HepG2 (cell line): ENCODE measurements around the gene SLC6A9. TPM values are rescaled to one million over a fixed set of nuclear protein-coding genes. Genes with fewer than 3 reads are reported as not detected.

Source experiments
- AFF4 ChIP-seq: sonication (generic); formaldehyde crosslinking; IDR thresholded peaks from 2 replicates; pipeline ENCODE4 v1.4.0; 2020; ENCODE audit warnings: missing genetic modification reagents
- ARID2 ChIP-seq: sonication (generic); formaldehyde crosslinking; IDR thresholded peaks from 2 replicates; pipeline ENCODE4 v1.8.1; 2022; ENCODE audit warnings: mild to moderate bottlenecking, missing genetic modification reagents, borderline replicate concordance
- CAMTA2 ChIP-seq: sonication (generic); formaldehyde crosslinking; IDR thresholded peaks from 2 replicates; pipeline ENCODE4 v1.4.0; 2020; ENCODE audit warnings: mild to moderate bottlenecking, missing genetic modification reagents, borderline replicate concordance
- CREB3 ChIP-seq: sonication (generic); formaldehyde crosslinking; IDR thresholded peaks from 2 replicates; pipeline ENCODE4 v1.5.0; 2020; ENCODE audit warnings: missing genetic modification reagents
- EED ChIP-seq: sonication (generic); formaldehyde crosslinking; IDR thresholded peaks from 2 replicates; pipeline ENCODE4 v1.5.0; 2020; ENCODE audit warnings: mild to moderate bottlenecking, missing genetic modification reagents
- GRHL1 ChIP-seq: sonication (generic); formaldehyde crosslinking; conservative IDR thresholded peaks from 2 replicates; pipeline ENCODE4 v1.8.0; 2022; ENCODE audit warnings: missing genetic modification reagents
- HBP1 ChIP-seq: IDR thresholded peaks from 2 replicates; pipeline ENCODE4 v1.6.1; 2016; ENCODE audit warnings: low read depth, control low read depth
- IRF9 ChIP-seq: sonication (generic); formaldehyde crosslinking; IDR thresholded peaks from 2 replicates; pipeline ENCODE4 v1.8.0; 2022; ENCODE audit warnings: missing genetic modification reagents, mild to moderate bottlenecking, borderline replicate concordance
- NFYB ChIP-seq: sonication (generic); formaldehyde crosslinking; IDR thresholded peaks from 2 replicates; pipeline ENCODE4 v1.4.0; 2020; ENCODE audit warnings: missing genetic modification reagents
- NR2C2 ChIP-seq: sonication (generic); formaldehyde crosslinking; IDR thresholded peaks from 2 replicates; pipeline ENCODE4 v1.4.0; 2020; ENCODE audit warnings: missing genetic modification reagents, mild to moderate bottlenecking, moderate library complexity, borderline replicate concordance
- STAT5B ChIP-seq: sonication (generic); formaldehyde crosslinking; IDR thresholded peaks from 2 replicates; pipeline ENCODE4 v1.4.0; 2020; ENCODE audit warnings: missing genetic modification reagents
- TEAD3 ChIP-seq: optimal IDR thresholded peaks from 2 replicates; pipeline ENCODE3; 2016; ENCODE audit warnings: borderline replicate concordance
- ZNF292 ChIP-seq: sonication (generic); formaldehyde crosslinking; IDR thresholded peaks from 2 replicates; pipeline ENCODE4 v1.8.1; 2022; ENCODE audit warnings: mild to moderate bottlenecking, low read depth, missing genetic modification reagents, borderline replicate concordance
- ZNF761 ChIP-seq: sonication (generic); formaldehyde crosslinking; conservative IDR thresholded peaks from 2 replicates; pipeline ENCODE4 v1.4.0; 2020; ENCODE audit warnings: mild to moderate bottlenecking, missing genetic modification reagents
- ZNF784 ChIP-seq: sonication (generic); formaldehyde crosslinking; IDR thresholded peaks from 2 replicates; pipeline ENCODE4 v1.5.1; 2020; ENCODE audit warnings: missing genetic modification reagents, mild to moderate bottlenecking, borderline replicate concordance
- ZNF891 ChIP-seq: sonication (generic); formaldehyde crosslinking; IDR thresholded peaks from 2 replicates; pipeline ENCODE4 v1.5.0; 2020; ENCODE audit warnings: mild to moderate bottlenecking, missing genetic modification reagents
- polyA plus RNA-seq, 8 experiments: library from polyadenylated mRNA; depleted of rRNA in 3 of 8; stranded (reverse) in 7 of 8; unstranded in 1 of 8; fragments of >200 nt; fragmentation: Illumina TruSeq in 4 of 8; extraction: Trizol in 4 of 8; gene quantifications; 2 replicates each; pipeline versions ENCODE4 v1.2.1 to v1.2.3, GENCODE V29; 2011 to 2016; ENCODE audit warnings: low read depth in 4 of 8, missing spikeins in 1 of 8, mixed read lengths in 1 of 8; ENCODE audit not compliant: insufficient read depth in 1 of 8
- total RNA-seq, 5 experiments: library from RNA; depleted of rRNA; stranded (reverse); fragments of >200 nt; fragmentation: Illumina TruSeq; extraction: Trizol; gene quantifications; 2 replicates each; pipeline ENCODE4 v1.2.3, GENCODE V29; 2016; ENCODE audit warnings: low read depth in 1 of 5

The SLC6A9 gene
- total and polyA plus RNA-seq, 2 of the 13 experiments (the other 11 are each of a cell fraction or from before 2014, with no cell fraction given): 8.5 to 9.9 TPM

- TF ChIP-seq STAT5B (CRISPR knock-in tag) (no peak), NR2C2 (no peak), AFF4 (CRISPR knock-in tag) (no peak), EED (CRISPR knock-in tag) (no peak; the same call in none of the 2 replicates), ZNF761 (no peak), NFYB (CRISPR knock-in tag) (no peak), ZNF784 (CRISPR knock-in tag) (no peak), ZNF292 (no peak), HBP1 (no peak), ARID2 (no peak), CREB3 (CRISPR knock-in tag) (no peak), CAMTA2 (CRISPR knock-in tag) (no peak), IRF9 (CRISPR knock-in tag) (no peak), TEAD3 (CRISPR knock-in tag) (no peak), GRHL1 (CRISPR knock-in tag) (no peak), ZNF891 (CRISPR knock-in tag) (no peak)
Observed at GRCh38 chr1:44029911-44030604, 1.2 kb downstream of the SLC6A9 start (continued).
